Keratinocyte (primary cell): Measurements from ENCODE around the gene RAB30.

ENCODE experiments used
- EZH2 ChIP-seq: IDR thresholded peaks from one replicate; pipeline ENCODE4 v1.6.1; 2012; ENCODE audit warnings: inconsistent platforms, mild to moderate bottlenecking, low read length, moderate library complexity
- TF ChIP-seq, protein P1 (sequence below), 3 experiments: IDR thresholded peaks in 1 of 3; conservative IDR thresholded peaks in 1 of 3; optimal IDR thresholded peaks in 1 of 3; 2 replicates in 2 of 3; 3 replicates in 1 of 3; pipeline versions ENCODE3 to v1.5.1; 2011; ENCODE audit warnings: low read length in 3 of 3, mild to moderate bottlenecking in 3 of 3, moderate library complexity in 2 of 3, control low read depth in 1 of 3, inconsistent platforms in 1 of 3; ENCODE audit not compliant: insufficient read depth in 2 of 3; ENCODE audit errors: extremely low read depth in 1 of 3

DNA sequence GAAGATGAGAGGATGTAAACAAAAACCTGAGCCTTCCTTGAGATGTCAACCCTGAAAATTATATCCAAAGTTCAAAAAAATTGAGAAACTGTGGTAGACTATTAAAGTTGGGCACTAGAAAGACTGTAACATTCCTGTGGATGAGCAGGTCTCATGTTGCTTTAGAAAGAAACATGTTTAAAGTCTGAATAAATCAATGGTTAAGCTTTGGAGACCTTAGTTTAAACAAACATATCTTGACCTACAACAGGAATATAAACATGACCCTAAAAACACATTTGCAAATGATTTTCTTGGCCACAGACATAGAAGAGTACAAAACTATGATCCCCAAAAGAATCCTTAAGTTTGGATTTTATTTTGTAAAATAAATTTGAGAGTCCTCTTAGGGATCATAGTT is 47.1 kb upstream of the RAB30 start:
- TF ChIP-seq, protein P1, sequence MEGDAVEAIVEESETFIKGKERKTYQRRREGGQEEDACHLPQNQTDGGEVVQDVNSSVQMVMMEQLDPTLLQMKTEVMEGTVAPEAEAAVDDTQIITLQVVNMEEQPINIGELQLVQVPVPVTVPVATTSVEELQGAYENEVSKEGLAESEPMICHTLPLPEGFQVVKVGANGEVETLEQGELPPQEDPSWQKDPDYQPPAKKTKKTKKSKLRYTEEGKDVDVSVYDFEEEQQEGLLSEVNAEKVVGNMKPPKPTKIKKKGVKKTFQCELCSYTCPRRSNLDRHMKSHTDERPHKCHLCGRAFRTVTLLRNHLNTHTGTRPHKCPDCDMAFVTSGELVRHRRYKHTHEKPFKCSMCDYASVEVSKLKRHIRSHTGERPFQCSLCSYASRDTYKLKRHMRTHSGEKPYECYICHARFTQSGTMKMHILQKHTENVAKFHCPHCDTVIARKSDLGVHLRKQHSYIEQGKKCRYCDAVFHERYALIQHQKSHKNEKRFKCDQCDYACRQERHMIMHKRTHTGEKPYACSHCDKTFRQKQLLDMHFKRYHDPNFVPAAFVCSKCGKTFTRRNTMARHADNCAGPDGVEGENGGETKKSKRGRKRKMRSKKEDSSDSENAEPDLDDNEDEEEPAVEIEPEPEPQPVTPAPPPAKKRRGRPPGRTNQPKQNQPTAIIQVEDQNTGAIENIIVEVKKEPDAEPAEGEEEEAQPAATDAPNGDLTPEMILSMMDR (optimal IDR thresholded peaks at IDR 0.05 in 1 of 3, IDR thresholded peaks at IDR 0.05 in 1 of 3, conservative IDR thresholded peaks at IDR 0.05 in 1 of 3; ENCODE audit: extremely low read depth in 1 of 3, insufficient read depth in 2 of 3, low read length in 3 of 3) = no peak
- no peak for TF ChIP-seq EZH2
